GM12878 (cell line): Measurements from ENCODE around the gene PRKCQ.

Experiments used
- ATF3 ChIP-seq: IDR thresholded peaks from 2 replicates; pipeline ENCODE4 v1.6.1; 2011; ENCODE audit warnings: low read depth, mild to moderate bottlenecking, low read length, moderate library complexity, borderline replicate concordance; ENCODE audit errors: extremely low read depth
- CREM ChIP-seq: IDR thresholded peaks from 2 replicates; pipeline ENCODE4 v1.6.1; 2014; ENCODE audit warnings: antibody characterized with exemption, low read depth
- CTCF ChIP-seq, 3 experiments: IDR thresholded peaks in 2 of 3; conservative IDR thresholded peaks in 1 of 3; 2 replicates each; pipeline ENCODE4 v1.5.1; 2011; ENCODE audit warnings: low read depth in 3 of 3, low read length in 3 of 3, mild to moderate bottlenecking in 3 of 3, control low read depth in 2 of 3, moderate library complexity in 2 of 3, inconsistent platforms in 1 of 3, mixed read lengths in 1 of 3; ENCODE audit not compliant: control insufficient read depth in 2 of 3, insufficient read depth in 1 of 3; ENCODE audit errors: extremely low read depth in 1 of 3
- DPF2 ChIP-seq: fragments of 450-650 bp; IDR thresholded peaks from 2 replicates; pipeline ENCODE4 v1.6.1; 2017; ENCODE audit warnings: mild to moderate bottlenecking
- EP300 ChIP-seq, 2 experiments: fragments of 150-350 bp in 1 of 2; IDR thresholded peaks; 2 replicates each; pipeline ENCODE4 v1.6.1; 2011 to 2012; ENCODE audit warnings: low read depth in 2 of 2, low read length in 2 of 2, borderline replicate concordance in 1 of 2, improper control_type of control experiment in 1 of 2, inconsistent platforms in 1 of 2; ENCODE audit not compliant: control insufficient read depth in 1 of 2
- ETV6 ChIP-seq, 2 experiments: fragments of 450-650 bp in 1 of 2; IDR thresholded peaks in 1 of 2; conservative IDR thresholded peaks in 1 of 2; 2 replicates each; pipeline ENCODE4 v1.6.1; 2014; ENCODE audit warnings: antibody characterized with exemption in 1 of 2, borderline replicate concordance in 1 of 2, low read depth in 1 of 2, mild to moderate bottlenecking in 1 of 2, moderate library complexity in 1 of 2
- HDAC6 ChIP-seq: fragments of 200-600 bp; sonication (generic); IDR thresholded peaks from one replicate; pipeline ENCODE4 v1.8.0; 2017; ENCODE audit warnings: antibody characterized with exemption; ENCODE audit not compliant: unreplicated experiment
- PBX3 ChIP-seq: IDR thresholded peaks from 2 replicates; pipeline ENCODE4 v1.6.1; 2011; ENCODE audit warnings: mild to moderate bottlenecking, low read depth, low read length, moderate library complexity; ENCODE audit not compliant: insufficient replicate concordance
- REST ChIP-seq: IDR thresholded peaks from 2 replicates; pipeline ENCODE4 v1.6.1; 2012; ENCODE audit warnings: mild to moderate bottlenecking, low read depth, low read length
- SP1 ChIP-seq: IDR thresholded peaks from one replicate; pipeline ENCODE4 v1.6.1; 2011; ENCODE audit warnings: low read depth, low read length
- YY1 ChIP-seq: IDR thresholded peaks from 2 replicates; pipeline ENCODE4 v1.6.1; 2011; ENCODE audit warnings: low read depth, mild to moderate bottlenecking, low read length
- ZBTB33 ChIP-seq: fragments of 450-650 bp; IDR thresholded peaks from 2 replicates; pipeline ENCODE4 v1.6.1; 2017; ENCODE audit warnings: mild to moderate bottlenecking
- ZBTB40 ChIP-seq: fragments of 450-650 bp; IDR thresholded peaks from 2 replicates; pipeline ENCODE4 v1.6.1; 2016; ENCODE audit warnings: mild to moderate bottlenecking, moderate library complexity, borderline replicate concordance
- ZZZ3 ChIP-seq: IDR thresholded peaks from 2 replicates; pipeline ENCODE4 v1.6.1; 2011; ENCODE audit warnings: low read depth; ENCODE audit not compliant: control insufficient read depth, insufficient read length

- TF ChIP-seq ETV6 (conservative IDR thresholded peaks at IDR 0.05 in 1 of 2, IDR thresholded peaks at IDR 0.05 in 1 of 2; ENCODE audit: borderline replicate concordance in 1 of 2, low read depth in 1 of 2) = no peak
- TF ChIP-seq CTCF (IDR thresholded peaks at IDR 0.05 in 2 of 3, conservative IDR thresholded peaks at IDR 0.05 in 1 of 3; ENCODE audit: control insufficient read depth in 2 of 3, extremely low read depth in 1 of 3, insufficient read depth in 1 of 3, low read depth in 3 of 3, low read length in 3 of 3) = no peak
- no peak for TF ChIP-seq HDAC6
- no peak for TF ChIP-seq SP1
- TF ChIP-seq EP300 (IDR thresholded peaks at IDR 0.05; ENCODE audit: borderline replicate concordance in 1 of 2, control insufficient read depth in 1 of 2, low read depth in 2 of 2, low read length in 2 of 2) = no peak
- TF ChIP-seq PBX3 = no peak
- TF ChIP-seq YY1 = no peak
- TF ChIP-seq ZBTB40 = no peak
- TF ChIP-seq ZBTB33 = no peak
- no peak for TF ChIP-seq ZZZ3
- no peak for TF ChIP-seq REST
- TF ChIP-seq DPF2 = no peak
- no peak for TF ChIP-seq ATF3
- no peak for TF ChIP-seq CREM
Measured at GRCh38 chr10:6383096-6383812, 196.8 kb downstream of the PRKCQ start.
